ENCODE data around the gene ASF1A. TPM values are rescaled to one million over a fixed set of nuclear protein-coding genes. Genes with fewer than 3 reads are reported as not detected.

The ASF1A gene
- total and polyA plus RNA-seq, 2 of the 13 experiments (the other 11 are each of a cell fraction or from before 2014, with no cell fraction given): 14.5 to 49.9 TPM

DNA sequence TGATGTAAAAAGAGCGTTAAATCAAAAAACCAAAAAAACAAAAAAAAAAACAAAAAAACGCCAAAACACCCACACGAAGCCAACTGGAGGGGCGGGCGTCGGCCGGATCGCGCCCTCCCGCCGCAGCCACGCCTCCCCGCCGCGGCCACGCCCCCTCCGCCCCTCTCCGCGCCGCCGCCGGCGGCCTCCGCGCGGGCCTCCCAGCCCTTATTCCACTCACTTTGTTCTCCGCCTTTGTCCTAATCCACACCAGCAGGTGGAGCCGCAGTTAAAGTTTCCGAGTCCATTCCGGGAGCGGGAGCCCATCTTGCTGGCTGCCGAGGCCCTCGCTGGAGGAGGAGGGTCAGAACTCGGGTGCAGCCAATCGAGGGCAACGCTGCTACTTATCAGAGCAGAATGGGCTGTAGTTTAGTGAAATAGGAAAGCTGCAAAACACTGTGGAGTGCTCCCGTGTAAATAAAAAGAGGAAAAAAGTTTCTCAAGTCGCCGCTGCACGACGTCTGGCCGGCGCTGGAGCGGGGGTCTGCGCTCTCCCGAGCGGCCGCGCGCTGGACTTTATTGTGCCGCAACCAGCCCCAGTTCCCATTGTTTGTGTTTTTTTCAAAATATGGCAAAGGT is at the start of gene ASF1A (continued):
- TF ChIP-seq NCOA1 (CRISPR knock-in tag; IDR thresholded peaks at IDR 0.05) (no peak), RORA (CRISPR knock-in tag; IDR thresholded peaks at IDR 0.05) (0 out of 2 replicates have a peak, but pooled peaks have one; percentile 30), ZBTB7B (CRISPR knock-in tag; IDR thresholded peaks at IDR 0.05) (0 out of 2 replicates have a peak, but pooled peaks have one; percentile 33), NBN (conservative IDR thresholded peaks at IDR 0.05) (no peak), ZFAT (CRISPR knock-in tag; conservative IDR thresholded peaks at IDR 0.05) (peak; percentile 40; the same call in 1 of the 2 replicates), CENPT (CRISPR knock-in tag; IDR thresholded peaks at IDR 0.05; ENCODE audit: low read depth) (no peak), SRY (CRISPR knock-in tag; IDR thresholded peaks at IDR 0.05) (peak; percentile 17; the same call in 1 of the 2 replicates), EHMT2 (IDR thresholded peaks at IDR 0.05; ENCODE audit: borderline replicate concordance, low read depth, low read length) (no peak), MYNN (CRISPR knock-in tag; IDR thresholded peaks at IDR 0.05; ENCODE audit: low read depth) (no peak), PHB2 (IDR thresholded peaks at IDR 0.05; ENCODE audit: partially characterized antibody) (no peak), KDM6A (CRISPR knock-in tag; IDR thresholded peaks at IDR 0.05; ENCODE audit: low read depth) (no peak; the same call in 1 of the 2 replicates)
- TF ChIP-seq, protein P1, sequence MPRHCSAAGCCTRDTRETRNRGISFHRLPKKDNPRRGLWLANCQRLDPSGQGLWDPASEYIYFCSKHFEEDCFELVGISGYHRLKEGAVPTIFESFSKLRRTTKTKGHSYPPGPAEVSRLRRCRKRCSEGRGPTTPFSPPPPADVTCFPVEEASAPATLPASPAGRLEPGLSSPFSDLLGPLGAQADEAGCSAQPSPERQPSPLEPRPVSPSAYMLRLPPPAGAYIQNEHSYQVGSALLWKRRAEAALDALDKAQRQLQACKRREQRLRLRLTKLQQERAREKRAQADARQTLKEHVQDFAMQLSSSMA (CRISPR knock-in tag; IDR thresholded peaks at IDR 0.05): no peak
- TF ChIP-seq, protein P2, sequence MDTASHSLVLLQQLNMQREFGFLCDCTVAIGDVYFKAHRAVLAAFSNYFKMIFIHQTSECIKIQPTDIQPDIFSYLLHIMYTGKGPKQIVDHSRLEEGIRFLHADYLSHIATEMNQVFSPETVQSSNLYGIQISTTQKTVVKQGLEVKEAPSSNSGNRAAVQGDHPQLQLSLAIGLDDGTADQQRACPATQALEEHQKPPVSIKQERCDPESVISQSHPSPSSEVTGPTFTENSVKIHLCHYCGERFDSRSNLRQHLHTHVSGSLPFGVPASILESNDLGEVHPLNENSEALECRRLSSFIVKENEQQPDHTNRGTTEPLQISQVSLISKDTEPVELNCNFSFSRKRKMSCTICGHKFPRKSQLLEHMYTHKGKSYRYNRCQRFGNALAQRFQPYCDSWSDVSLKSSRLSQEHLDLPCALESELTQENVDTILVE (CRISPR knock-in tag; IDR thresholded peaks at IDR 0.05): peak; percentile 90
- TF ChIP-seq, protein P3, sequence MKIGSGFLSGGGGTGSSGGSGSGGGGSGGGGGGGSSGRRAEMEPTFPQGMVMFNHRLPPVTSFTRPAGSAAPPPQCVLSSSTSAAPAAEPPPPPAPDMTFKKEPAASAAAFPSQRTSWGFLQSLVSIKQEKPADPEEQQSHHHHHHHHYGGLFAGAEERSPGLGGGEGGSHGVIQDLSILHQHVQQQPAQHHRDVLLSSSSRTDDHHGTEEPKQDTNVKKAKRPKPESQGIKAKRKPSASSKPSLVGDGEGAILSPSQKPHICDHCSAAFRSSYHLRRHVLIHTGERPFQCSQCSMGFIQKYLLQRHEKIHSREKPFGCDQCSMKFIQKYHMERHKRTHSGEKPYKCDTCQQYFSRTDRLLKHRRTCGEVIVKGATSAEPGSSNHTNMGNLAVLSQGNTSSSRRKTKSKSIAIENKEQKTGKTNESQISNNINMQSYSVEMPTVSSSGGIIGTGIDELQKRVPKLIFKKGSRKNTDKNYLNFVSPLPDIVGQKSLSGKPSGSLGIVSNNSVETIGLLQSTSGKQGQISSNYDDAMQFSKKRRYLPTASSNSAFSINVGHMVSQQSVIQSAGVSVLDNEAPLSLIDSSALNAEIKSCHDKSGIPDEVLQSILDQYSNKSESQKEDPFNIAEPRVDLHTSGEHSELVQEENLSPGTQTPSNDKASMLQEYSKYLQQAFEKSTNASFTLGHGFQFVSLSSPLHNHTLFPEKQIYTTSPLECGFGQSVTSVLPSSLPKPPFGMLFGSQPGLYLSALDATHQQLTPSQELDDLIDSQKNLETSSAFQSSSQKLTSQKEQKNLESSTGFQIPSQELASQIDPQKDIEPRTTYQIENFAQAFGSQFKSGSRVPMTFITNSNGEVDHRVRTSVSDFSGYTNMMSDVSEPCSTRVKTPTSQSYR (CRISPR knock-in tag; IDR thresholded peaks at IDR 0.05; ENCODE audit: borderline replicate concordance): peak; percentile 34; the same call in 1 of the 2 replicates
- TF ChIP-seq, protein P4, sequence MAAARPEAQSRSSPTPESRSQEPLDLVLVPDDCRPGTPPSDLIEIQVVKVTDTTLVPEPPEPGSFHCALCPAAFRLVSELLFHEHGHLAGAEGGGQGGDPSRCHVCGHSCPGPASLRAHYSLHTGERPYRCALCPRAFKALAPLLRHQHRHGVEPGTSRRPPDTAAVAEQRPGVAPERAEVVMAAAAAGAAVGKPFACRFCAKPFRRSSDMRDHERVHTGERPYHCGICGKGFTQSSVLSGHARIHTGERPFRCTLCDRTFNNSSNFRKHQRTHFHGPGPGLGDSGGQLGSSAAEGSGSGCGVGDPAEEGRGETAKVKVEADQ (CRISPR knock-in tag; IDR thresholded peaks at IDR 0.05; ENCODE audit: borderline replicate concordance): peak; percentile 90
- TF ChIP-seq, protein P5, sequence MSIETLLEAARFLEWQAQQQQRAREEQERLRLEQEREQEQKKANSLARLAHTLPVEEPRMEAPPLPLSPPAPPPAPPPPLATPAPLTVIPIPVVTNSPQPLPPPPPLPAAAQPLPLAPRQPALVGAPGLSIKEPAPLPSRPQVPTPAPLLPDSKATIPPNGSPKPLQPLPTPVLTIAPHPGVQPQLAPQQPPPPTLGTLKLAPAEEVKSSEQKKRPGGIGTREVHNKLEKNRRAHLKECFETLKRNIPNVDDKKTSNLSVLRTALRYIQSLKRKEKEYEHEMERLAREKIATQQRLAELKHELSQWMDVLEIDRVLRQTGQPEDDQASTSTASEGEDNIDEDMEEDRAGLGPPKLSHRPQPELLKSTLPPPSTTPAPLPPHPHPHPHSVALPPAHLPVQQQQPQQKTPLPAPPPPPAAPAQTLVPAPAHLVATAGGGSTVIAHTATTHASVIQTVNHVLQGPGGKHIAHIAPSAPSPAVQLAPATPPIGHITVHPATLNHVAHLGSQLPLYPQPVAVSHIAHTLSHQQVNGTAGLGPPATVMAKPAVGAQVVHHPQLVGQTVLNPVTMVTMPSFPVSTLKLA (IDR thresholded peaks at IDR 0.05): no peak
- TF ChIP-seq, protein P6, sequence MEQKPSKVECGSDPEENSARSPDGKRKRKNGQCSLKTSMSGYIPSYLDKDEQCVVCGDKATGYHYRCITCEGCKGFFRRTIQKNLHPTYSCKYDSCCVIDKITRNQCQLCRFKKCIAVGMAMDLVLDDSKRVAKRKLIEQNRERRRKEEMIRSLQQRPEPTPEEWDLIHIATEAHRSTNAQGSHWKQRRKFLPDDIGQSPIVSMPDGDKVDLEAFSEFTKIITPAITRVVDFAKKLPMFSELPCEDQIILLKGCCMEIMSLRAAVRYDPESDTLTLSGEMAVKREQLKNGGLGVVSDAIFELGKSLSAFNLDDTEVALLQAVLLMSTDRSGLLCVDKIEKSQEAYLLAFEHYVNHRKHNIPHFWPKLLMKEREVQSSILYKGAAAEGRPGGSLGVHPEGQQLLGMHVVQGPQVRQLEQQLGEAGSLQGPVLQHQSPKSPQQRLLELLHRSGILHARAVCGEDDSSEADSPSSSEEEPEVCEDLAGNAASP (CRISPR knock-in tag; IDR thresholded peaks at IDR 0.05; ENCODE audit: borderline replicate concordance): peak; percentile 69; the same call in 1 of the 2 replicates
- TF ChIP-seq, protein P7, sequence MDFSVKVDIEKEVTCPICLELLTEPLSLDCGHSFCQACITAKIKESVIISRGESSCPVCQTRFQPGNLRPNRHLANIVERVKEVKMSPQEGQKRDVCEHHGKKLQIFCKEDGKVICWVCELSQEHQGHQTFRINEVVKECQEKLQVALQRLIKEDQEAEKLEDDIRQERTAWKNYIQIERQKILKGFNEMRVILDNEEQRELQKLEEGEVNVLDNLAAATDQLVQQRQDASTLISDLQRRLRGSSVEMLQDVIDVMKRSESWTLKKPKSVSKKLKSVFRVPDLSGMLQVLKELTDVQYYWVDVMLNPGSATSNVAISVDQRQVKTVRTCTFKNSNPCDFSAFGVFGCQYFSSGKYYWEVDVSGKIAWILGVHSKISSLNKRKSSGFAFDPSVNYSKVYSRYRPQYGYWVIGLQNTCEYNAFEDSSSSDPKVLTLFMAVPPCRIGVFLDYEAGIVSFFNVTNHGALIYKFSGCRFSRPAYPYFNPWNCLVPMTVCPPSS (IDR thresholded peaks at IDR 0.05): no peak
